Activated CD4-positive, alpha-beta T cell treated with anti-CD3 and anti-CD28 coated beads, Interleukin-2, Interleukin-6, amounts not matched to agents 100 ng/mL and 50 ng/mL, durations not matched to agents 16 hours and 8 hours (primary cell): ENCODE measurements around the gene GRIA1.
"Not testable (repeated sequence)": the region's sequence is repeated elsewhere in the genome, so short reads cannot be mapped to it uniquely, and the experiment has no call there.

Experiments used
- DNase-seq: peaks from one replicate; pipeline ENCODE4 v3.0.0-alpha.2; 2020

The GRIA1 gene

GRCh38 chr5:153791339-153791738, 300.9 kb downstream of the GRIA1 start:
- no peak for DNase-seq

- DNase-seq = no peak
These were observed 301.8 kb downstream of the GRIA1 start for GRCh38 chr5:153792305-153792704.

GRCh38 chr5:153793699-153794098, 303.2 kb downstream of the GRIA1 start:
- DNase-seq = no peak

- no peak for DNase-seq
These were observed 303.9 kb downstream of the GRIA1 start for GRCh38 chr5:153794327-153794726.

GRCh38 chr5:153796527-153796926, 306.1 kb downstream of the GRIA1 start:
- DNase-seq = no peak

GRCh38 chr5:153797484-153797883, 307.0 kb downstream of the GRIA1 start:
- no peak for DNase-seq

GRCh38 chr5:153798830-153799229, 308.4 kb downstream of the GRIA1 start:
- no peak for DNase-seq

- DNase-seq = no peak
These were observed 309.0 kb downstream of the GRIA1 start for GRCh38 chr5:153799466-153799865.

GRCh38 chr5:153802050-153802821, 311.8 kb downstream of the GRIA1 start:
- no peak for DNase-seq

- no peak for DNase-seq
These were observed 317.3 kb downstream of the GRIA1 start for GRCh38 chr5:153807801-153808200.

GRCh38 chr5:153809166-153809565, 318.7 kb downstream of the GRIA1 start:
- no peak for DNase-seq

- no peak for DNase-seq
These were observed 323.4 kb downstream of the GRIA1 start for GRCh38 chr5:153813901-153814300.

GRCh38 chr5:153816870-153817269, 326.4 kb downstream of the GRIA1 start:
- no peak for DNase-seq

- DNase-seq = no peak
These were observed 328.2 kb downstream of the GRIA1 start for GRCh38 chr5:153818626-153819025.

- no peak for DNase-seq
These were observed 332.6 kb downstream of the GRIA1 start for GRCh38 chr5:153823036-153823435.

GRCh38 chr5:153824909-153825308, 334.4 kb downstream of the GRIA1 start:
- no peak for DNase-seq

- DNase-seq = no peak
These were observed 336.9 kb downstream of the GRIA1 start for GRCh38 chr5:153827397-153827796.

- DNase-seq = no peak
These were observed 339.1 kb downstream of the GRIA1 start for GRCh38 chr5:153829510-153830065.

- peak; percentile 23 for DNase-seq
These were observed 341.5 kb downstream of the GRIA1 start for GRCh38 chr5:153831973-153832372.

- DNase-seq = no peak
These were observed 345.5 kb downstream of the GRIA1 start for GRCh38 chr5:153835891-153836515.

- DNase-seq = not testable (repeated sequence)
These were observed 359.0 kb downstream of the GRIA1 start for GRCh38 chr5:153849303-153850113.

- no peak for DNase-seq
These were observed 369.9 kb downstream of the GRIA1 start for GRCh38 chr5:153860195-153860886.

- DNase-seq = not testable (repeated sequence)
These were observed 372.4 kb downstream of the GRIA1 start for GRCh38 chr5:153862906-153863305.
